Activated T-helper 17 cell treated with anti-CD3 and anti-CD28 coated beads, Interleukin-2, amount 50 U/mL, for 72 hours (primary cell): ENCODE results near the gene TMEM45A. TPM values are rescaled to one million over a fixed set of nuclear protein-coding genes. Genes with fewer than 3 reads are reported as not detected.

Source experiments
- ATAC-seq: fragments of 150-1000 bp; cut with Tn5 transposase; replicated peaks from 2 replicates; pipeline ENCODE4 v1.10.0; 2021; ENCODE audit warnings: mild to moderate bottlenecking, moderate library complexity
- H3K27ac Mint-ChIP-seq: one replicate; pipeline ENCODE4 v1.8.0; 2022; ENCODE audit warnings: mixed read lengths
- H3K27me3 Mint-ChIP-seq: one replicate; pipeline ENCODE4 v1.8.0; 2022; ENCODE audit warnings: mixed read lengths
- H3K36me3 Mint-ChIP-seq: one replicate; pipeline ENCODE4 v1.8.0; 2022; ENCODE audit warnings: low read depth, mild to moderate bottlenecking, mixed read lengths
- H3K4me1 Mint-ChIP-seq: one replicate; pipeline ENCODE4 v1.8.0; 2022; ENCODE audit warnings: mixed read lengths
- H3K4me3 Mint-ChIP-seq: one replicate; pipeline ENCODE4 v1.8.0; 2022; ENCODE audit warnings: mild to moderate bottlenecking, mixed read lengths
- H3K9me3 Mint-ChIP-seq: one replicate; pipeline ENCODE4 v1.8.0; 2022; ENCODE audit warnings: mixed read lengths
- total RNA-seq, 2 donors: library from RNA; stranded (reverse); gene quantifications; one replicate each; pipeline ENCODE4 v1.2.3, GENCODE V29; 2022

Gene TMEM45A
- total RNA-seq, 2 donors from 2014 or later = 2.4 to 26.0 TPM

DNA sequence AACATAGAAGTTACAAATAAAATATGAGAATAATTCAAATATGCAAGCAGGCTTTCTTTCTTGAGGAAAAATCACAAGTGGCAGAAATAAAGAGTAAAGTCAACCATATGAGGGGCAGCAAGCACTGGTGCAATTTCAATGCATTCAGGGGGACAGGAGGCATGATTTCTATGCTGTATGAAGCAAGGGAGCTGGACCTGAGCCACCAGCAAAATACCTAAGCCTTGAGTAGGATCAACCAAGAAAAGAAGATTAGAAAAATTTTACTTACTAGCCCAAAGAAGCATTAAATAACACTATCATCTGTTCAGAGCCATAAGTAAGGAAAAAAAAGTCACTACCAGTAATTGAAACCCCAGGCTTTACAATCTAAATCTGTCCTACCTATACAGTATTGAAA, 123.3 kb downstream of the TMEM45A start:
- no peak overlapping the region for H3K4me3 Mint-ChIP-seq
- no peaks in the 10 kb centered on the region for H3K36me3 Mint-ChIP-seq
- H3K4me1 Mint-ChIP-seq = no peaks in the 10 kb centered on the region
- peaks cover 19% of the 10 kb centered on the region for H3K27me3 Mint-ChIP-seq
- H3K9me3 Mint-ChIP-seq = no peaks in the 10 kb centered on the region
- no peak for ATAC-seq
- H3K27ac Mint-ChIP-seq = no peak overlapping the region

DNA sequence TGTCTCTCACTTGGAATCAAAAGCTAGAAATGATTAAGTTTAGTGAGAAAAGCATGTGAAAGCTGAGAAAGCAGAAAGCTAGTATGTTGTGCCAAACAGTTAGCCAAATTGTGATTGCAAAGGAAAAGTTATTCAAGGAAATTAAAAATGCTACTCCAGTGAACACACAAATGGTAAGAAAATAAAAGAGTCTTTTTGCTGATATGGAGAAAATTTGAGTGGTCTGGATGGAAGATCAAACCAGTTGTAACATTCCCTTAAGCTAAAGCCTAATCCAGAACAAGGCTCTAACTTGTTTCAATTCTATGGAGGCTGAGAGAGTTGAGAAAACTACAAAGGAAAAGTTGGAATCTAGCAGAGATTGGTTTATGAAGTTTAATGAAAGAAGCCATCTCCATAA, 128.8 kb downstream of the TMEM45A start:
- no peaks in the 10 kb centered on the region for H3K9me3 Mint-ChIP-seq
- H3K4me3 Mint-ChIP-seq = no peak overlapping the region
- no peak for ATAC-seq
- H3K4me1 Mint-ChIP-seq = no peaks in the 10 kb centered on the region
- H3K36me3 Mint-ChIP-seq = no peaks in the 10 kb centered on the region
- no peak overlapping the region for H3K27ac Mint-ChIP-seq
- H3K27me3 Mint-ChIP-seq = no peaks in the 10 kb centered on the region

Other genes with a start within 250 kb of the TMEM45A start
- 10 to 100 TPM; 26.5 to 28.6 TPM for gene TBC1D23, start 231.6 kb upstream of the TMEM45A start, total RNA-seq
- 10 to 100 TPM; 45.3 to 60.1 TPM for gene NIT2, start 157.9 kb upstream of the TMEM45A start, total RNA-seq
- 10 to 100 TPM; 33.5 to 52.4 TPM for gene TOMM70, start 91.5 kb upstream of the TMEM45A start, total RNA-seq
- gene LNP1, start 91.1 kb upstream of the TMEM45A start, total RNA-seq = 1 to 10 TPM; 1.4 to 1.8 TPM
- gene ADGRG7, start 117.0 kb downstream of the TMEM45A start, total RNA-seq = not detected
- 10 to 100 TPM; 49.5 to 71.8 TPM for gene TFG, start 216.9 kb downstream of the TMEM45A start, total RNA-seq